IMR-90 (cell line): ENCODE results near the gene WWC2. TPM values are rescaled to one million over a fixed set of nuclear protein-coding genes. Genes with fewer than 3 reads are reported as not detected.

Experiments used
- ATAC-seq: fragments of 200-7000 bp; cut with Tn5 transposase; 2 replicates; pipeline ENCODE4 v1.9.1; 2020; ENCODE audit warnings: low read depth, mild to moderate bottlenecking, moderate library complexity
- BruUV-seq: library from RNA; stranded (reverse); fragments of 400-500 nt; replicated peaks from 2 replicates; lab custom pipeline; 2021; lab: Mats Ljungman, UMichigan
- CTCF ChIA-PET: fragments of 300-600 bp; formaldehyde crosslinking; extraction: SDS; loops from one replicate; lab custom pipeline; 2021; ENCODE audit warnings: antibody characterized with exemption; lab: Yijun Ruan, JAX
- POLR2A ChIA-PET: fragments of 300-600 bp; sonication (Branson Sonifier 250); formaldehyde crosslinking; loops from one replicate; lab custom pipeline; 2022; ENCODE audit warnings: antibody characterized with exemption; ENCODE audit not compliant: unreplicated experiment; lab: Charles Lee
- DNase-seq: peaks from one replicate; pipeline ENCODE4 v3.0.0; 2013
- H2AFZ ChIP-seq: replicated peaks from 2 replicates; pipeline ENCODE3; 2013; ENCODE audit warnings: low read length, mild to moderate bottlenecking; ENCODE audit not compliant: poor library complexity
- H2AK5ac ChIP-seq: 2 replicates; pipeline ENCODE4 v1.6.1; 2013; ENCODE audit warnings: low read depth, low read length, inconsistent platforms
- H2AK9ac ChIP-seq: replicated peaks from 2 replicates; pipeline ENCODE3; 2013; ENCODE audit warnings: mild to moderate bottlenecking, low read depth, low read length, moderate library complexity; ENCODE audit not compliant: poor library complexity
- H2BK120ac ChIP-seq: 2 replicates; pipeline ENCODE4 v1.6.1; 2013; ENCODE audit warnings: low read depth, low read length, inconsistent platforms
- H2BK15ac ChIP-seq: 3 replicates; pipeline ENCODE4 v1.6.1; 2013; ENCODE audit warnings: low read depth, low read length, inconsistent platforms
- H2BK20ac ChIP-seq: 2 replicates; pipeline ENCODE4 v1.6.1; 2013; ENCODE audit warnings: low read depth, mild to moderate bottlenecking, inconsistent platforms, low read length, moderate library complexity
- H2BK5ac ChIP-seq: 2 replicates; pipeline ENCODE4 v1.6.1; 2013; ENCODE audit warnings: mild to moderate bottlenecking, low read depth, low read length, inconsistent platforms; ENCODE audit not compliant: poor library complexity, severe bottlenecking
- H3K14ac ChIP-seq: replicated peaks from 2 replicates; pipeline ENCODE4 v1.6.1; 2013; ENCODE audit warnings: low read depth, low read length, inconsistent platforms
- H3K18ac ChIP-seq: 2 replicates; pipeline ENCODE4 v1.6.1; 2013; ENCODE audit warnings: low read depth, low read length, control low read depth
- H3K23ac ChIP-seq: 2 replicates; pipeline ENCODE4 v1.6.1; 2013; ENCODE audit warnings: low read depth, low read length, inconsistent platforms
- H3K27ac ChIP-seq: 2 replicates; pipeline ENCODE4 v1.5.1; 2013; ENCODE audit warnings: mild to moderate bottlenecking, control low read depth, low read length; ENCODE audit not compliant: insufficient read depth
- H3K27me3 ChIP-seq: 2 replicates; pipeline ENCODE4 v1.6.1; 2013; ENCODE audit warnings: low read length; ENCODE audit not compliant: control insufficient read depth, insufficient read depth
- H3K36me3 ChIP-seq: 2 replicates; pipeline ENCODE4 v1.6.1; 2013; ENCODE audit warnings: low read length, mixed read lengths; ENCODE audit not compliant: control insufficient read depth, insufficient read depth
- H3K4ac ChIP-seq: 2 replicates; pipeline ENCODE4 v1.6.1; 2013; ENCODE audit warnings: low read depth, low read length, inconsistent platforms
- H3K4me1 ChIP-seq: 2 replicates; pipeline ENCODE4 v1.6.1; 2013; ENCODE audit warnings: low read length, mixed read lengths; ENCODE audit not compliant: control insufficient read depth, insufficient read depth
- H3K4me2 ChIP-seq: 2 replicates; pipeline ENCODE4 v1.6.1; 2013; ENCODE audit warnings: low read depth, mild to moderate bottlenecking, control low read depth, low read length, moderate library complexity
- H3K4me3 ChIP-seq: 2 replicates; pipeline ENCODE4 v1.5.1; 2013; ENCODE audit warnings: low read depth, mild to moderate bottlenecking, control low read depth, low read length, moderate library complexity; ENCODE audit not compliant: insufficient read depth
- H3K56ac ChIP-seq: 2 replicates; pipeline ENCODE4 v1.6.1; 2013; ENCODE audit warnings: low read length, inconsistent platforms; ENCODE audit not compliant: insufficient read depth; ENCODE audit errors: extremely low read depth
- H3K79me1 ChIP-seq, 2 experiments: 2 replicates each; pipeline ENCODE4 v1.6.1; 2013; ENCODE audit warnings: low read length in 2 of 2, inconsistent platforms in 1 of 2, low read depth in 1 of 2
- H3K9ac ChIP-seq: 2 replicates; pipeline ENCODE4 v1.6.1; 2013; ENCODE audit warnings: low read depth, low read length, control low read depth
- H3K9me1 ChIP-seq: 2 replicates; pipeline ENCODE4 v1.6.1; 2013; ENCODE audit warnings: low read length, inconsistent platforms; ENCODE audit not compliant: insufficient read depth
- H3K9me3 ChIP-seq: 2 replicates; pipeline ENCODE4 v1.6.1; 2013; ENCODE audit warnings: low read length; ENCODE audit not compliant: control insufficient read depth, insufficient read depth
- H4K20me1 ChIP-seq: 2 replicates; pipeline ENCODE4 v1.6.1; 2013; ENCODE audit warnings: low read length, inconsistent platforms; ENCODE audit not compliant: insufficient read depth
- H4K5ac ChIP-seq: 2 replicates; pipeline ENCODE4 v1.6.1; 2013; ENCODE audit warnings: mild to moderate bottlenecking, low read depth, low read length, control low read depth
- H4K8ac ChIP-seq, 2 experiments: 2 replicates each; pipeline ENCODE4 v1.6.1; 2013; ENCODE audit warnings: low read depth in 2 of 2, low read length in 2 of 2, control low read depth in 1 of 2, inconsistent platforms in 1 of 2
- H4K91ac ChIP-seq: 2 replicates; pipeline ENCODE4 v1.6.1; 2013; ENCODE audit warnings: low read depth, low read length, inconsistent platforms; ENCODE audit not compliant: insufficient read depth
- CEBPB ChIP-seq: IDR thresholded peaks from 2 replicates; pipeline ENCODE4 v1.6.1; 2012; ENCODE audit warnings: low read depth, low read length, improper control_type of control experiment
- CHD1 ChIP-seq: IDR thresholded peaks from 2 replicates; pipeline ENCODE4 v1.6.1; 2012; ENCODE audit warnings: low read depth, low read length, improper control_type of control experiment
- FOS ChIP-seq: fragments of 150-350 bp; IDR thresholded peaks from 2 replicates; pipeline ENCODE4 v1.6.1; 2016; ENCODE audit warnings: low read depth, low read length
- MAFK ChIP-seq: IDR thresholded peaks from 2 replicates; pipeline ENCODE4 v1.6.1; 2012; ENCODE audit warnings: low read depth, low read length, improper control_type of control experiment
- MAZ ChIP-seq: IDR thresholded peaks from 2 replicates; pipeline ENCODE4 v1.6.1; 2012; ENCODE audit warnings: low read depth, mild to moderate bottlenecking, low read length, improper control_type of control experiment, moderate library complexity, borderline replicate concordance
- NFE2L2 ChIP-seq: fragments of 150-350 bp; IDR thresholded peaks from 2 replicates; pipeline ENCODE4 v1.6.1; 2016; ENCODE audit warnings: low read depth, mild to moderate bottlenecking, low read length
- POLR2A ChIP-seq: IDR thresholded peaks from 2 replicates; pipeline ENCODE4 v1.6.1; 2012; ENCODE audit warnings: mild to moderate bottlenecking, low read depth, low read length
- RAD21 ChIP-seq: IDR thresholded peaks from 2 replicates; pipeline ENCODE4 v1.6.1; 2012; ENCODE audit warnings: low read length, improper control_type of control experiment
- RCOR1 ChIP-seq: IDR thresholded peaks from 2 replicates; pipeline ENCODE4 v1.6.1; 2012; ENCODE audit warnings: mild to moderate bottlenecking, low read length, improper control_type of control experiment; ENCODE audit not compliant: insufficient replicate concordance
- SMC3 ChIP-seq: fragments of 150-350 bp; IDR thresholded peaks from 2 replicates; pipeline ENCODE4 v1.6.1; 2016; ENCODE audit warnings: low read depth, mild to moderate bottlenecking, antibody characterized with exemption, low read length, moderate library complexity
- WGBS, 2 experiments: methylation state at CpG; one replicate each; pipeline versions ENCODE4 v1.1.5 to v1.1.7; 2013; ENCODE audit warnings: missing lambda C conversion rate in 2 of 2; ENCODE audit not compliant: insufficient read length in 1 of 2; ENCODE audit errors: extremely low coverage in 2 of 2; 5-methylcytosine and 5-hydroxymethylcytosine counted together
- dilution Hi-C: fragments of 300-500 bp; cut with HindIII; formaldehyde crosslinking; loops from one replicate; pipeline ENCODE4 v1.14.3; 2018; ENCODE audit warnings: low sequenced_read_pairs; ENCODE audit not compliant: unreplicated experiment
- in situ Hi-C: fragments of 300-500 bp; cut with MboI; formaldehyde crosslinking; loops from 3 replicates; pipeline ENCODE4 v1.14.3; 2019; ENCODE audit warnings: low sequenced_read_pairs, inconsistent platforms, mixed read lengths
- intact Hi-C: fragments of 100-400 bp; cut with micrococcal nuclease; formaldehyde crosslinking; loops from 2 replicates; pipeline ENCODE4 v1.10.0; 2022
- polyA plus RNA-seq, 3 experiments: library from polyadenylated mRNA; depleted of rRNA; stranded (reverse); fragments of >200 nt; gene quantifications; 2 replicates each; pipeline ENCODE4 v1.2.3, GENCODE V29; 2012; ENCODE audit warnings: low replicate concordance in 1 of 3
- total RNA-seq: library from RNA; depleted of rRNA; stranded (reverse); fragments of >200 nt; gene quantifications from 2 replicates; pipeline ENCODE4 v1.2.3, GENCODE V29; 2012
- TF ChIP-seq, protein P1 (sequence below): conservative IDR thresholded peaks from 2 replicates; pipeline ENCODE4 v1.5.1; 2012; ENCODE audit warnings: mild to moderate bottlenecking, low read depth, low read length, improper control_type of control experiment
- TF ChIP-seq, protein P2 (sequence below): fragments of 150-350 bp; IDR thresholded peaks from 2 replicates; pipeline ENCODE4 v1.6.1; 2017; ENCODE audit warnings: mild to moderate bottlenecking, antibody characterized with exemption, low read length, low read depth
- TF ChIP-seq, protein P3 (sequence below): fragments of 150-350 bp; IDR thresholded peaks from 2 replicates; pipeline ENCODE4 v1.6.1; 2016; ENCODE audit warnings: low read depth, mild to moderate bottlenecking, low read length, moderate library complexity, borderline replicate concordance

Gene WWC2
- total and polyA plus RNA-seq, 2 of the 4 experiments (the other 2 are of a cell fraction), result 26.6 to 27.4 TPM

DNA sequence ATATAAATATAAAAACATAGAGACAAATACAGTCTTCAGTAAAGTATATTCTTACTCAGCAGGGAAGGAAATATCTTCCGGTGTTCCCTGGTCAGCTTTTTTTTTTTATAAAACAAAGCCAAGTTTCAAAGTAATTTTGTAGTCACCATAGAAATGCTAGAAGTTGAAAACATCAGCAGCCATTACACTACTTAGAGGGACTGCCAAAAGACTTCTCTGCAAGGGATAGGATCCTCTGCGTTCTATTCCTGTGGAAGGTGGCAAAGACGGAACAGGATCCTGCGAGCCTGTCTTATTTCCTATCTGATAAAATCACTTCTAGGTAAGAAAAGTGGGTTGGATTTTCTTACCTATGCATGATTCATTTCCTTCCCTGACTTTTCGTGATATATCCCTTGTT lies 201.6 kb downstream of the WWC2 start:
- Histone ChIP-seq H4K5ac (no peak overlapping the region), H3K14ac (no peak overlapping the region), H3K18ac (no peak overlapping the region), H3K9me1 (peaks cover 11% of the 10 kb centered on the region), H3K9me3 (no peaks in the 10 kb centered on the region), H3K36me3 (peaks cover 26% of the 10 kb centered on the region), H2BK5ac (no peak overlapping the region), H3K23ac (no peak overlapping the region), H4K91ac (no peak overlapping the region), H2AFZ (no peak overlapping the region), H2BK15ac (no peak overlapping the region), H2AK5ac (no peak overlapping the region), H3K4me3 (no peak overlapping the region), H2BK120ac (no peak overlapping the region), H2BK20ac (no peak overlapping the region), H3K9ac (no peak overlapping the region), H3K4me1 (peaks cover 4% of the 10 kb centered on the region; the same call in 1 of the 2 replicates), H3K27me3 (no peaks in the 10 kb centered on the region), H3K4ac (no peak overlapping the region), H4K20me1 (no peaks in the 10 kb centered on the region), H2AK9ac (no peak overlapping the region), H3K4me2 (no peak overlapping the region), H3K56ac (no peak overlapping the region), H3K27ac (no peak overlapping the region), H4K8ac (no peak overlapping the region), H3K79me1 (0 out of 4 replicates have a peak, but pooled peaks cover 0 to 4% of the 10 kb centered on the region in 2 experiments)
- CTCF ChIA-PET, result interaction anchor here (0.6 kb wide), 3 partner anchors 88 to 124 kb away, joined by 3 to 5 read pairs (median 3); no protein-coding TSS in a partner anchor
- in situ Hi-C loops (no loop called here), dilution Hi-C loops (no loop called here), intact Hi-C loops (no loop called here)
- no peak for DNase-seq
- TF ChIP-seq, protein P1, sequence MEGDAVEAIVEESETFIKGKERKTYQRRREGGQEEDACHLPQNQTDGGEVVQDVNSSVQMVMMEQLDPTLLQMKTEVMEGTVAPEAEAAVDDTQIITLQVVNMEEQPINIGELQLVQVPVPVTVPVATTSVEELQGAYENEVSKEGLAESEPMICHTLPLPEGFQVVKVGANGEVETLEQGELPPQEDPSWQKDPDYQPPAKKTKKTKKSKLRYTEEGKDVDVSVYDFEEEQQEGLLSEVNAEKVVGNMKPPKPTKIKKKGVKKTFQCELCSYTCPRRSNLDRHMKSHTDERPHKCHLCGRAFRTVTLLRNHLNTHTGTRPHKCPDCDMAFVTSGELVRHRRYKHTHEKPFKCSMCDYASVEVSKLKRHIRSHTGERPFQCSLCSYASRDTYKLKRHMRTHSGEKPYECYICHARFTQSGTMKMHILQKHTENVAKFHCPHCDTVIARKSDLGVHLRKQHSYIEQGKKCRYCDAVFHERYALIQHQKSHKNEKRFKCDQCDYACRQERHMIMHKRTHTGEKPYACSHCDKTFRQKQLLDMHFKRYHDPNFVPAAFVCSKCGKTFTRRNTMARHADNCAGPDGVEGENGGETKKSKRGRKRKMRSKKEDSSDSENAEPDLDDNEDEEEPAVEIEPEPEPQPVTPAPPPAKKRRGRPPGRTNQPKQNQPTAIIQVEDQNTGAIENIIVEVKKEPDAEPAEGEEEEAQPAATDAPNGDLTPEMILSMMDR, result no peak
- TF ChIP-seq NFE2L2 (no peak), SMC3 (no peak), CEBPB (no peak), MAFK (no peak), CHD1 (no peak), RCOR1 (no peak), MAZ (no peak), RAD21 (no peak), POLR2A (no peak), FOS (no peak)
- TF ChIP-seq, protein P2, sequence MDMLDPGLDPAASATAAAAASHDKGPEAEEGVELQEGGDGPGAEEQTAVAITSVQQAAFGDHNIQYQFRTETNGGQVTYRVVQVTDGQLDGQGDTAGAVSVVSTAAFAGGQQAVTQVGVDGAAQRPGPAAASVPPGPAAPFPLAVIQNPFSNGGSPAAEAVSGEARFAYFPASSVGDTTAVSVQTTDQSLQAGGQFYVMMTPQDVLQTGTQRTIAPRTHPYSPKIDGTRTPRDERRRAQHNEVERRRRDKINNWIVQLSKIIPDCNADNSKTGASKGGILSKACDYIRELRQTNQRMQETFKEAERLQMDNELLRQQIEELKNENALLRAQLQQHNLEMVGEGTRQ, result no peak
- TF ChIP-seq, protein P3, sequence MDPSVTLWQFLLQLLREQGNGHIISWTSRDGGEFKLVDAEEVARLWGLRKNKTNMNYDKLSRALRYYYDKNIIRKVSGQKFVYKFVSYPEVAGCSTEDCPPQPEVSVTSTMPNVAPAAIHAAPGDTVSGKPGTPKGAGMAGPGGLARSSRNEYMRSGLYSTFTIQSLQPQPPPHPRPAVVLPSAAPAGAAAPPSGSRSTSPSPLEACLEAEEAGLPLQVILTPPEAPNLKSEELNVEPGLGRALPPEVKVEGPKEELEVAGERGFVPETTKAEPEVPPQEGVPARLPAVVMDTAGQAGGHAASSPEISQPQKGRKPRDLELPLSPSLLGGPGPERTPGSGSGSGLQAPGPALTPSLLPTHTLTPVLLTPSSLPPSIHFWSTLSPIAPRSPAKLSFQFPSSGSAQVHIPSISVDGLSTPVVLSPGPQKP, result no peak
- no CpG with 5 or more reads among the region's 5 CpGs for WGBS, 2 experiments
- POLR2A ChIA-PET, result no interaction called here
- no TSS peak for BruUV-seq
- no peak for ATAC-seq
